H1 (cell line): ENCODE data around the gene ZNHIT3. TPM values are rescaled to one million over a fixed set of nuclear protein-coding genes. Genes with fewer than 3 reads are reported as not detected.

Experiments used
- CTCF ChIA-PET: fragments of 300-600 bp; sonication (Branson Sonifier 250); formaldehyde crosslinking; loops from one replicate; lab custom pipeline; 2021; ENCODE audit not compliant: partially characterized antibody; lab: Charles Lee
- POLR2A ChIA-PET: fragments of 300-600 bp; sonication (Branson Sonifier 250); formaldehyde crosslinking; loops from one replicate; lab custom pipeline; 2021; ENCODE audit warnings: inconsistent platforms; ENCODE audit not compliant: partially characterized antibody; lab: Charles Lee
- DNase-seq, 2 experiments: peaks; one replicate each; pipeline versions ENCODE4 v3.0.0 to v3.0.0-alpha.2; 2010 to 2022; ENCODE audit warnings: low spot score in 2 of 2, low read depth in 1 of 2, mixed read lengths in 1 of 2
- FAIRE-seq: peaks from 2 replicates; lab custom pipeline; 2011; peaks lifted over from hg19 to GRCh38; lab: Jason Lieb, UNC
- H2AFZ ChIP-seq: 2 replicates; pipeline ENCODE4 v1.8.1; 2012; ENCODE audit warnings: low read length, inconsistent platforms
- H2AK5ac ChIP-seq: 2 replicates; pipeline ENCODE4 v1.6.1; 2013; ENCODE audit warnings: low read depth, low read length
- H2BK120ac ChIP-seq: replicated peaks from 2 replicates; pipeline ENCODE3; 2013; ENCODE audit warnings: low read depth, low read length, inconsistent platforms
- H2BK12ac ChIP-seq: 2 replicates; pipeline ENCODE4 v1.6.1; 2013; ENCODE audit warnings: low read depth, low read length
- H2BK15ac ChIP-seq: 2 replicates; pipeline ENCODE4 v1.6.1; 2013; ENCODE audit warnings: low read length
- H2BK20ac ChIP-seq: 2 replicates; pipeline ENCODE4 v1.6.1; 2013; ENCODE audit warnings: low read length
- H2BK5ac ChIP-seq: 2 replicates; pipeline ENCODE4 v1.6.1; 2013; ENCODE audit warnings: low read depth, low read length
- H3K14ac ChIP-seq: 2 replicates; pipeline ENCODE4 v1.6.1; 2013; ENCODE audit warnings: inconsistent platforms; ENCODE audit not compliant: insufficient read length
- H3K18ac ChIP-seq: 2 replicates; pipeline ENCODE4 v1.6.1; 2013; ENCODE audit warnings: low read length; ENCODE audit errors: extremely low read depth
- H3K23ac ChIP-seq: 2 replicates; pipeline ENCODE4 v1.6.1; 2013; ENCODE audit warnings: inconsistent platforms; ENCODE audit not compliant: insufficient read length
- H3K23me2 ChIP-seq: 2 replicates; pipeline ENCODE4 v1.6.1; 2013; ENCODE audit warnings: low read depth, low read length
- H3K27ac ChIP-seq: 2 replicates; pipeline ENCODE4 v1.6.1; 2011; ENCODE audit warnings: low read depth, low read length, inconsistent platforms
- H3K27me3 ChIP-seq, 4 experiments: replicated peaks in 1 of 4; 1 replicate in 1 of 4; 2 replicates in 3 of 4; pipeline versions ENCODE4 v1.6.1 to v1.8.1; 2011 to 2013; ENCODE audit warnings: low read length in 3 of 4, mild to moderate bottlenecking in 3 of 4, inconsistent platforms in 2 of 4, mixed read lengths in 2 of 4, moderate library complexity in 1 of 4; ENCODE audit not compliant: control insufficient read depth in 3 of 4, insufficient read depth in 3 of 4; ENCODE audit errors: extremely low read depth in 1 of 4
- H3K36me3 ChIP-seq, 4 experiments: 2 replicates each; pipeline versions ENCODE4 v1.6.1 to v1.8.1; 2011 to 2013; ENCODE audit warnings: mild to moderate bottlenecking in 4 of 4, low read length in 3 of 4, moderate library complexity in 2 of 4, control low read depth in 1 of 4, inconsistent platforms in 1 of 4; ENCODE audit not compliant: insufficient read depth in 4 of 4, control insufficient read depth in 2 of 4
- H3K4ac ChIP-seq: replicated peaks from 2 replicates; pipeline ENCODE3; 2013; ENCODE audit warnings: low read length, low read depth, mixed read lengths, inconsistent platforms; ENCODE audit not compliant: insufficient read length
- H3K4me1 ChIP-seq, 4 experiments: replicated peaks in 1 of 4; 1 replicate in 1 of 4; 2 replicates in 3 of 4; pipeline versions ENCODE4 v1.6.1 to v1.8.1; 2011 to 2013; ENCODE audit warnings: low read length in 3 of 4, inconsistent platforms in 2 of 4, mixed read lengths in 1 of 4; ENCODE audit not compliant: insufficient read depth in 4 of 4, control insufficient read depth in 3 of 4
- H3K4me2 ChIP-seq, 2 experiments: 2 replicates each; pipeline versions ENCODE4 v1.6.1 to v1.8.1; 2011 to 2013; ENCODE audit warnings: low read depth in 2 of 2, low read length in 2 of 2, control low read depth in 1 of 2, inconsistent platforms in 1 of 2, mild to moderate bottlenecking in 1 of 2; ENCODE audit not compliant: insufficient read depth in 1 of 2
- H3K4me3 ChIP-seq, 4 experiments: fragments of 200-600, 300-600 bp in 1 of 4; sonication (generic), shearing (Covaris generic), sonication (Bioruptor Twin) in 1 of 4; 2 replicates each; pipeline versions ENCODE4 v1.5.1 to v1.8.1; 2011 to 2016; ENCODE audit warnings: low read length in 4 of 4, low read depth in 3 of 4, control low read depth in 2 of 4, inconsistent platforms in 2 of 4, mild to moderate bottlenecking in 2 of 4, mixed read lengths in 1 of 4, moderate library complexity in 1 of 4; ENCODE audit not compliant: insufficient read depth in 2 of 4; ENCODE audit errors: extremely low read depth in 1 of 4
- H3K56ac ChIP-seq: replicated peaks from 2 replicates; pipeline ENCODE3; 2013; ENCODE audit warnings: low read depth, mild to moderate bottlenecking, mixed read lengths, low read length, inconsistent platforms; ENCODE audit not compliant: insufficient read length
- H3K79me1 ChIP-seq: 2 replicates; pipeline ENCODE4 v1.6.1; 2013; ENCODE audit warnings: low read depth, low read length, control low read depth
- H3K79me2 ChIP-seq, 2 experiments: 2 replicates each; pipeline versions ENCODE4 v1.6.1 to v1.8.1; 2012 to 2013; ENCODE audit warnings: low read length in 2 of 2, mild to moderate bottlenecking in 2 of 2, inconsistent platforms in 1 of 2; ENCODE audit not compliant: insufficient read depth in 2 of 2, control insufficient read depth in 1 of 2
- H3K9ac ChIP-seq, 4 experiments: replicated peaks in 1 of 4; 1 replicate in 1 of 4; 2 replicates in 3 of 4; pipeline versions ENCODE4 v1.6.1 to v1.8.1; 2011 to 2013; ENCODE audit warnings: low read depth in 3 of 4, low read length in 3 of 4, control low read depth in 2 of 4, mild to moderate bottlenecking in 2 of 4, moderate library complexity in 2 of 4, inconsistent platforms in 1 of 4; ENCODE audit errors: extremely low read depth in 1 of 4
- H3K9me3 ChIP-seq, 2 experiments: 2 replicates each; pipeline versions ENCODE4 v1.6.1 to v1.8.1; 2012 to 2013; ENCODE audit warnings: mild to moderate bottlenecking in 2 of 2, moderate library complexity in 2 of 2, control low read depth in 1 of 2, inconsistent platforms in 1 of 2, low read depth in 1 of 2, low read length in 1 of 2, mixed read lengths in 1 of 2; ENCODE audit not compliant: insufficient read depth in 2 of 2
- H4K20me1 ChIP-seq, 2 experiments: replicated peaks in 1 of 2; 2 replicates each; pipeline versions ENCODE3 to v1.8.1; 2011 to 2013; ENCODE audit warnings: inconsistent platforms in 2 of 2, low read length in 2 of 2, mild to moderate bottlenecking in 1 of 2; ENCODE audit not compliant: insufficient read depth in 2 of 2, control insufficient read depth in 1 of 2
- H4K5ac ChIP-seq: 2 replicates; pipeline ENCODE4 v1.6.1; 2013; ENCODE audit warnings: low read length, low read depth, mixed read lengths, inconsistent platforms; ENCODE audit not compliant: insufficient read length
- H4K8ac ChIP-seq: 2 replicates; pipeline ENCODE4 v1.8.0; 2013; ENCODE audit warnings: mild to moderate bottlenecking, moderate library complexity, low read length, inconsistent platforms; ENCODE audit not compliant: insufficient read depth; ENCODE audit errors: extremely low read depth
- H4K91ac ChIP-seq: replicated peaks from 2 replicates; pipeline ENCODE3; 2013; ENCODE audit warnings: low read length, mixed read lengths, inconsistent platforms; ENCODE audit not compliant: insufficient read length
- PHF8 ChIP-seq: fragments of 200-600 bp; sonication (generic); conservative IDR thresholded peaks from 2 replicates; pipeline ENCODE4 v1.7.1; 2012; ENCODE audit warnings: low read depth, mild to moderate bottlenecking, inconsistent platforms, low read length, moderate library complexity
- POLR2AphosphoS5 ChIP-seq: IDR thresholded peaks from 2 replicates; pipeline ENCODE4 v1.6.1; 2011; ENCODE audit warnings: low read depth, low read length
- YY1 ChIP-seq: IDR thresholded peaks from 2 replicates; pipeline ENCODE4 v1.6.1; 2011; ENCODE audit warnings: low read depth, mild to moderate bottlenecking, low read length
- WGBS, 2 experiments: shearing (Covaris generic) in 1 of 2; methylation state at CpG; one replicate each; pipeline versions ENCODE4 v1.1.6 to v1.1.7; 2013 to 2015; ENCODE audit warnings: low lambda C conversion rate in 2 of 2, mixed read lengths in 2 of 2, inconsistent platforms in 1 of 2, low coverage in 1 of 2, missing lambda C conversion rate in 1 of 2; ENCODE audit not compliant: insufficient replicate concordance in 2 of 2, insufficient coverage in 1 of 2, insufficient read length in 1 of 2; ENCODE audit errors: extremely low coverage in 1 of 2, missing lambda C conversion rate in 1 of 2; 5-methylcytosine and 5-hydroxymethylcytosine counted together
- polyA plus RNA-seq, 7 experiments: library from polyadenylated mRNA; depleted of rRNA in 3 of 7; stranded (reverse) in 5 of 7; unstranded in 2 of 7; fragments of >200 nt in 5 of 7; fragments of 200-250 nt in 2 of 7; gene quantifications; 1 replicate in 5 of 7; 2 replicates in 1 of 7; 4 replicates in 1 of 7; pipeline versions ENCODE4 v1.2.1 to v1.2.3, GENCODE V29; 2011 to 2013; ENCODE audit warnings: missing spikeins in 2 of 7, mixed read lengths in 2 of 7
- total RNA-seq: library from RNA; stranded (reverse); fragmentation: NEBNext Ultra II Directional; extraction: Animal tissue kit (Norgen Biotek cat#: 25700); gene quantifications from 2 replicates; pipeline ENCODE4 v1.2.1, GENCODE V29; 2021
- TF ChIP-seq, protein P1 (sequence below): IDR thresholded peaks from 2 replicates; pipeline ENCODE4 v1.6.1; 2012; ENCODE audit warnings: inconsistent platforms
- TF ChIP-seq, protein P2 (sequence below): IDR thresholded peaks from 2 replicates; pipeline ENCODE4 v1.6.1; 2012; ENCODE audit warnings: inconsistent platforms
- TF ChIP-seq, protein P3 (sequence below), 3 experiments: IDR thresholded peaks; 1 replicate in 2 of 3; 2 replicates in 1 of 3; pipeline versions ENCODE4 v1.5.1 to v1.6.1; 2011; ENCODE audit warnings: low read length in 3 of 3, mild to moderate bottlenecking in 3 of 3, inconsistent platforms in 2 of 3, low read depth in 1 of 3, moderate library complexity in 1 of 3; ENCODE audit not compliant: insufficient read depth in 1 of 3; ENCODE audit errors: control extremely low read depth in 1 of 3

ZNHIT3 gene
- total and polyA plus RNA-seq, 2 of the 8 experiments (the other 6 are each of a cell fraction or from before 2014, with no cell fraction given) = 59.1 to 147 TPM

DNA sequence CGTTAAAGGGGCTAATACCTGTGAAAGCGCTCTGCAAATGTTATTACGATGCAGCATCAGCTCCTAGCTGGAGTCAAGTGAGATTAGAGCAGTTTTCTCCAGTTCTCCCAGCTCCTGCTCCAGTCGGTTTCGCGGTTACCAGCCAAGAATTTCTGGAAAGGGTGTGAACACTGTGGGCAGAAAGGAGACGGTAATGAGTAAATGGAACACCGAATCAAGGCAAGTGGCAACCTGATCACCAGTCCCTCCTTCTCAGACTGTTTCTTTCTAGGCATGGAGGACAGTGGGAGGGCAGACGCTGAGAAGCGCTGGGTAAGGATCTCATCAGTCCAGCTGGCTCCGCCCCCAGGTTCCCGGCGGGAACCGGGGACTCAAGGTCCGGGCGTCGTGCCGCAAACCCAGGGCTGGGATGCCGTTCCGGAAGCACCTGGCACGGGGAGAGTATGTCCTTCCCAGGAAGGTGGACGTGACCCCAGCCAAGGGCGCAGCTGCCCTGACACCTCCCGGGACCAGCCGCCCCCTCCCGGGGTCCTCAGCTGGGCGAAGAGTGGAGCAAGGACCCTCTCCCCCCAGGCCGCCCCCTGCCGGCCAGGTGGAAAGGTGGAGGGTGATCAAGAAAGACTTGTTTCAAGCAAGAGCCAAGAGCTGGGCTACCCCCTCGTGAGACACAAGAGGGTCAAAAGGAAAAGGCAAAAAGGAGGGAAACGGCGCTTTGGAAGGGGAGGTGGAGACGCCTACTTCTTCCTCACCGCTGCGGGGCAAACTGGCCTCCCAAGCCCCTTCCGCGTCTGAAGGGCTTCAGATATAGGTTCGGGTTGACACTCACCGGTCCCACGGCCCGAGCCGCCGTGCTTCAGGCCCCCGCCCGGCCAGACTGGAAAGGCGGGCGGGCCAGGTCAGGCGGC is 47.7 kb downstream of the ZNHIT3 start:
- Histone ChIP-seq H3K27ac (peak overlapping the region; percentile 95), H2BK12ac (peak overlapping the region; percentile 75; the same call in 1 of the 2 replicates), H3K14ac (no peak overlapping the region), H3K79me1 (peaks cover 3% of the 10 kb centered on the region; the same call in 1 of the 2 replicates), H3K4me3 (peak overlapping the region; percentile 84 to 96 (median 87)), H2BK15ac (0 out of 2 replicates have a peak overlapping the region, but pooled peaks have one; percentile 18), H3K79me2 (peaks cover 0 to 37% of the 10 kb centered on the region in 2 experiments; a peak in 3 of 4 replicates), H3K4me2 (peak overlapping the region; percentile 77 to 92), H2AK5ac (no peak overlapping the region), H3K9me3 (no peaks in the 10 kb centered on the region), H3K56ac (peak overlapping the region; percentile 87), H3K18ac (peak overlapping the region; percentile 96), H3K27me3 (no peaks in the 10 kb centered on the region), H4K5ac (peak overlapping the region; percentile 99), H3K36me3 (peaks cover 31 to 57% (median 42%) of the 10 kb centered on the region in 4 experiments), H2BK5ac (peak overlapping the region; percentile 96), H2BK120ac (peak overlapping the region; percentile 7), H3K4ac (peak overlapping the region; percentile 99), H3K9ac (peak overlapping the region; percentile 89 to 97 (median 96)), H2AFZ (no peak overlapping the region), H2BK20ac (no peak overlapping the region), H4K20me1 (peaks cover under 1 to 1% of the 10 kb centered on the region in 2 experiments), H4K8ac (peak overlapping the region; percentile 99; the same call in 1 of the 2 replicates), H3K23ac (no peak overlapping the region), H3K23me2 (peaks cover 11% of the 10 kb centered on the region), H4K91ac (peak overlapping the region; percentile 100), H3K4me1 (peaks cover 3 to 6% (median 5%) of the 10 kb centered on the region in 4 experiments; a peak in 4 of 7 replicates)
- POLR2A ChIA-PET = interaction anchor here (0.7 to 4.9 kb wide), 26 partner anchors 8 to 1722 kb away, joined by 3 to 101 read pairs (median 4); partner anchors contain the start of genes DHRS11, GGNBP2 and ZNHIT3
- DNase-seq = peak; percentile 44 to 86
- no peak for FAIRE-seq
- CTCF ChIA-PET = interaction anchor here (0.6 to 1.5 kb wide), 6 partner anchors 11 to 51 kb away, joined by 3 to 4 read pairs (median 3); no protein-coding TSS in a partner anchor
- 10% methylated on average over 40 of the region's 48 CpGs; no CpG with 5 or more reads in 1 of the 2 experiments for WGBS, 2 experiments
- TF ChIP-seq, protein P1, sequence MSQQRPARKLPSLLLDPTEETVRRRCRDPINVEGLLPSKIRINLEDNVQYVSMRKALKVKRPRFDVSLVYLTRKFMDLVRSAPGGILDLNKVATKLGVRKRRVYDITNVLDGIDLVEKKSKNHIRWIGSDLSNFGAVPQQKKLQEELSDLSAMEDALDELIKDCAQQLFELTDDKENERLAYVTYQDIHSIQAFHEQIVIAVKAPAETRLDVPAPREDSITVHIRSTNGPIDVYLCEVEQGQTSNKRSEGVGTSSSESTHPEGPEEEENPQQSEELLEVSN = peak; percentile 87
- TF ChIP-seq, protein P2, sequence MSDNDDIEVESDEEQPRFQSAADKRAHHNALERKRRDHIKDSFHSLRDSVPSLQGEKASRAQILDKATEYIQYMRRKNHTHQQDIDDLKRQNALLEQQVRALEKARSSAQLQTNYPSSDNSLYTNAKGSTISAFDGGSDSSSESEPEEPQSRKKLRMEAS = peak; percentile 72
- TF ChIP-seq POLR2AphosphoS5 (peak; percentile 40; the same call in 1 of the 2 replicates), YY1 (0 out of 2 replicates have a peak, but pooled peaks have one; percentile 37), PHF8 (peak; percentile 45)
- TF ChIP-seq, protein P3, sequence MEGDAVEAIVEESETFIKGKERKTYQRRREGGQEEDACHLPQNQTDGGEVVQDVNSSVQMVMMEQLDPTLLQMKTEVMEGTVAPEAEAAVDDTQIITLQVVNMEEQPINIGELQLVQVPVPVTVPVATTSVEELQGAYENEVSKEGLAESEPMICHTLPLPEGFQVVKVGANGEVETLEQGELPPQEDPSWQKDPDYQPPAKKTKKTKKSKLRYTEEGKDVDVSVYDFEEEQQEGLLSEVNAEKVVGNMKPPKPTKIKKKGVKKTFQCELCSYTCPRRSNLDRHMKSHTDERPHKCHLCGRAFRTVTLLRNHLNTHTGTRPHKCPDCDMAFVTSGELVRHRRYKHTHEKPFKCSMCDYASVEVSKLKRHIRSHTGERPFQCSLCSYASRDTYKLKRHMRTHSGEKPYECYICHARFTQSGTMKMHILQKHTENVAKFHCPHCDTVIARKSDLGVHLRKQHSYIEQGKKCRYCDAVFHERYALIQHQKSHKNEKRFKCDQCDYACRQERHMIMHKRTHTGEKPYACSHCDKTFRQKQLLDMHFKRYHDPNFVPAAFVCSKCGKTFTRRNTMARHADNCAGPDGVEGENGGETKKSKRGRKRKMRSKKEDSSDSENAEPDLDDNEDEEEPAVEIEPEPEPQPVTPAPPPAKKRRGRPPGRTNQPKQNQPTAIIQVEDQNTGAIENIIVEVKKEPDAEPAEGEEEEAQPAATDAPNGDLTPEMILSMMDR (IDR thresholded peaks at IDR 0.05; ENCODE audit: control extremely low read depth in 1 of 3, insufficient read depth in 1 of 3, low read depth in 1 of 3, low read length in 3 of 3) = peak; percentile 46 to 74 (median 65); a peak in 3 of 4 replicates
